CD1c-positive myeloid dendritic cell (primary cell): Measurements from ENCODE around the gene UBE2S.
A peak's percentile ranks its signal among the peaks of the same experiment; 100 is the strongest.

Source experiments
- DNase-seq: peaks from one replicate; pipeline ENCODE4 v3.0.0-alpha.2; 2016; ENCODE audit errors: extremely low spot score

UBE2S gene

DNA sequence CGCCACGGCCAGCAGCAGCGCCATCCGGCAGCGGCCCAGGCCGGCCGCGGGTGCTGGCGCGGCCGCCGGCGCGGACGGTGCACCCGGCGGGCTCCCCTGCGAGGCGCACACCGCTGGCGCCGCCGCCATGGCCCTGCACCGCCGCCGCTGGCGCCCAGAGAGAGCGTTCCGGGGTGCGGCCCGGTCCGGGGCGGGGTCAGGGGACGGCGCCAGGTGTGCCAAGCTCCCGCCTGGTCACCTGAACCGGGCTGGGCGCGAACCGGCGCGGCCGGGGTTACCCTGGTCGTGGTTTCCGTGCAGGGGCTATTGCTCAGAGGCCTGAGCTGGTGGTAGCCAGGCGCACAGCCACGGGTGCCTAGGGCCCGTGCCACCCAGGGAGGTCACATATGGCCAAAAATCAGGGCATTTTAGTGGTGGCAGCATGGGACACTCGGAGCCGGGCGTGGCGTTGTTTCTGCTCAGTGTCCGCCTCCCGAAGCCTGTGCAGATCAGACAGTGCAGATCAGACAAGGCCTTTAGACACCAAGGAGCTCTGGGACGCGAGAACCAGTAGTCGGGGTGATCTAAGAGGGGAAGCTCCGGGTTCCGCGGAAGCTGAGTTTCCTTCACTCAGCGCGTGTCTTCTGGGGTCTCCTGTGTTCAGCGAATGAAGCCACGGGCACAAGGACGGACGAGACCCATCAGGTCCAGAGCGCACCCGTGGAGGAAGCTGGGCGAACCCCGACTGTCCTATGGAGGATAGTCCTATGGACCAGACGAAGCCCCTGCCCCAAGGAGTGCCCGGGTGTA is 23.3 kb downstream of the UBE2S start, which contains the start of gene TMEM238:
TSS of gene TMEM238 (minus strand) at position 162 of the 789 bp plus-strand sequence. CDS start at position 129, 33 bp downstream.
- peak; percentile 39 for DNase-seq

DNA sequence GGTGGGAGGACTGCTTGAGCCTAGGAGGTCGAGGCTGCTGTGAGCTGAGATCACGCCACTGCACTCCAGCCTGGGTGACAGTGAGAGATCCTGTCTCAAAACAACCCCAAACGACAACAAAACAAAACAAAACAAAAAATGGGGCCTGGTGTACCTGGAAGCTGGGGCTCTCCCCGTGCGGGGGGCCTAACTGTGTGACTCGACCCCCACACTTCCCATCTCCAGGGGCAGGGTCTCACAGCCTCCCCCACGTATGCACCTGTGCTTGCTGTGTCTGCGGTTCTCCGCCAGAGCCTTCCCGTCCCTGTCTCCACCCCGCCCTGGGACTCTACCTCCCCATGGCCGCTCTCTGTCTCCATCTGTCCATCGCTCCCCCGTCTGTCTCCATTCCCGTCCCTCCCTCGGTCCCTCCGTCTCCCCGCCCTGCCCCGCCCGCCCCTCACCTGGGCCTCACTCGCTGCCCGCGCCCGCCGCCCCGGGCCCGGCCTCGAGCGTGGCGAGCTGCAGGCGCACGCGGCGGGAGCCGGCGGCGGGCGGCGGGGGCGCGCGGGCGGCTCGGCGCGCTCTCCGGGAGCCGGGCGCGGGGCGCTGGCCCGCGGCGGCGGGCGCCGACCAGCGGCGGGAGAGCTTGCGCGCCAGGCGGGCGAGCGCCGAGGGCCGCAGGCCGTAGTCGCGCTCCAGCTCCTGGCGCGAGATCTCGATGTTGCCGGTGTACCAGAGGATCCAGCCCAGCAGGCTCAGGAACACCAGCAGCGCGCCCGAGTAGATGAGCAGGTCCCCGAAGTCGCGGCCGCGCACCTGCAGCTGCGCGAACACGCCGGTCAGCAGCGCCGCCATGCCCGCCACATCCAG is 24.1 kb downstream of the UBE2S start:
- DNase-seq, result peak; percentile 67

DNA sequence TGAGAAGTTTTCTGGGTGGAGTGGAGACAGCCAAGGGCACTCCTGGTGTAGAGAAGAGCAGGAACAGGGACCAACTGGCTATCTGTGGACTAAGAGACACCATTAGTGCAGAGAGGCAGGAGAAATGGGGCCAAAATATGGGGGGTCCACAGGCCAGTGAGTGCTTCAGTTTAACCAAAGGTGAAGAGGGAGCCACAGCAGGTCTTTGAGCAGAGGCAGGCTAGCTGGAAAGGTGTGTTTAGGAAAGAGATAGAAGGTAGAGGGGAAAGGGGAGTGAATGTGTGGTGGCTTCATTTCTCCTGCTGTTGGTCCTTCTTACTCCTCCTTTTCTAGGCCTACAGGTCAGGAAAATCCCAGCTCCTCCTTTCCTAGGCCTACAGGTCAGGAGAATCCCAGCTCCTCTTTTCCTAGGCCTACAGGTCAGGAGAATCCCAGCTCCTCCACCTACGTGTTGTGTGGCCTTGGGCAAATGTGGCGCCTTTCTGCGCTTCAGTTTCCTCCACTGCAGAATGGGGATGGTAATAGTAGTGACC is 25.0 kb downstream of the UBE2S start:
- DNase-seq, result no peak

DNA sequence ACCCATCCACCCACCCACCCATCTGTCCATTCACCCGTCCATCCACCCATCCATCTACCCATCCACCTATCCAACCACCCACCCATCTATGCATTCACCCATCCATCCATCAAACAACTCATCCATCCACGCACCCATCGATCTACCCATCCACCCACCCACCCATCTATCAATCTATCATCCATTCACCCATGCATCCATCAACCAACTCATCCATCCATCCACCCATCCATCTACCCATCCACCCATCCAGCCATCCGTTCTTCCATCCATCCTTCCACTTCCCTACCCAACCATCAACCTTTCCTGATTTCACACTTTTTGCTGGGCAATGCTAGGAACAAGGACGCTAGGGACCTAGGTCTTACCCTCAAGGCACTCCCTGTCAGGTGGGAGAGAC is 25.6 kb downstream of the UBE2S start:
- DNase-seq, result no peak

DNA sequence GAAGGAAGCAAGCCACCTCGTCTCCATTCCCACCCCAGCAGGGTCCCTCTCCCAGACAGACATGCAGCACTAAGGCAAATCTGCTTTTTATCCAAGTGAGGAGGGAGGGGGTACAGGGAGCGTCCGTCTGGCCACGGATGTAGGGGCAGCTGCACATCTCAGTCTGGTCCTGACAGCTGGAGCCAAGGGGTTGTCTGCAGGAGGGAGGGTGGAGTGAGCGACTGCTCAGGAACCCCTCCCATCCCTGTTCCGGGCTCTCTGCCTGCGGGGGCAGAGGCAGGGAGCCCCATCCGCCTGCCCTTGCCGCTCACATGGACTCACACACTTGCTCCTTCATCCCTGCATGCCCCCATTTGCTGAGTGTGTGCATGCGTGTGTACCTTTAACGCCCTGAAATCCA is 28.4 kb downstream of the UBE2S start:
- DNase-seq, result no peak

DNA sequence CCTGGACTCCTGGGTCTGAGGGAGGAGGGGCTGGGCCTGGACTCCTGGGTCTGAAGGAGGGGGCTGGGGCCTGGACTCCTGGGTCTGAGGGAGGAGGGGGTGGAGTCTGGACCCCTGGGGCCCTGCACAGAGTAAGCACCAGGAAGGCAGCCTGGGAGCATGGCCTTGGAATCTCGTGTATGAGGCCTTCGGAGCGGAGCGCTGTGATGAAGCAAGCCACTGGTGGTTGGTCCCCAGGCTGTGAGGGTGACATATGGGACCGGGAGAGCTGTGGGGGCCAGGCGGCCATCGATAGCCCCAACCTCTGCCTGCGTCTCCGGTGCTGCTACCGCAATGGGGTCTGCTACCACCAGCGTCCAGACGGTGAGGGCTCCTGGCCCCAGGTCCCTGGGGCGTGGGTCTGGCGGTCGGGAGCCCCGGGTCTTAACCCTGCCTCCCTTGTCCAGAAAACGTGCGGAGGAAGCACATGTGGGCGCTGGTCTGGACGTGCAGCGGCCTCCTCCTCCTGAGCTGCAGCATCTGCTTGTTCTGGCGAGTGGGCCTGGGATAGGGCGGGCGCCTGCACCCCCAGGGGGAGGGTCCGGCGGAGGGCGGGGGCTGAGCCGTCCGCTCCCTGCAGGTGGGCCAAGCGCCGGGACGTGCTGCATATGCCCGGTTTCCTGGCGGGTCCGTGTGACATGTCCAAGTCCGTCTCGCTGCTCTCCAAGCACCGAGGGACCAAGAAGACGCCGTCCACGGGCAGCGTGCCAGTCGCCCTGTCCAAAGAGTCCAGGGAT is 30.0 kb downstream of the UBE2S start:
- DNase-seq, result no peak

DNA sequence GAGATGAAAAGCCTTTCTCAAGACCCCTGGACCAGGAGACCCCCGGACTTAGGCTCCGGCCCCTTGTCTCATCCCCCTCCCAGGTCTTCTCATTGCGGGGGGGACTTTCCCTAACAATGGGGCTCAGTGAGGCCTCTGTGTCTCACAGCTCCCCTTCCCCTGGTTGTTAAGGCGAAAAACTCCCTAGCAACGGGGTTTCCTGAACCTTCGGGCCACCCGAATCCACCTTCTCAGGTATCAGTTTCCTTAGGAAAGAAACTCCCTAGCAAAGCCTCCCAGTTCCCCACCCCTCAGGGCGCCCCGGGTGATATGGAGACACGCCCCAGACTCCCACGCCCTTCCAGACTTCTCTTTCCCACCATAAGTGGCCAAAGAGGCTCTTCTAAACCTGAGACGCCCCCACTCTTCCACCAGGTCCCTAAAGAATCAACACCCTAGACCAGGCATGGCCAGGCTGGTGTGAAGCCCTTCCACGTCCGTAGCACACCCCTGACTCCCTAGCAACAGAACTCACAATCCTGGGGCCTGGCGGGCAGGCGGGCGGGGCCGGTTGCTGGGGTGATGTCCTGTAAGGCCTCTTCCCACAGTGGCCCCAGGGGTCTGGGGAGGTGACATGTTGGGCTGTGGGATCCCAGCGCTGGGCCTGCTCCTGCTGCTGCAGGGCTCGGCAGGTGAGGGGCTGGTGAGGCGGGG is 31.2 kb downstream of the UBE2S start, which contains the start of gene TMEM190:
TSS of gene TMEM190 (plus strand) at position 586 of the 693 bp plus-strand sequence. CDS start at position 614, 28 bp downstream.
- DNase-seq, result no peak

DNA sequence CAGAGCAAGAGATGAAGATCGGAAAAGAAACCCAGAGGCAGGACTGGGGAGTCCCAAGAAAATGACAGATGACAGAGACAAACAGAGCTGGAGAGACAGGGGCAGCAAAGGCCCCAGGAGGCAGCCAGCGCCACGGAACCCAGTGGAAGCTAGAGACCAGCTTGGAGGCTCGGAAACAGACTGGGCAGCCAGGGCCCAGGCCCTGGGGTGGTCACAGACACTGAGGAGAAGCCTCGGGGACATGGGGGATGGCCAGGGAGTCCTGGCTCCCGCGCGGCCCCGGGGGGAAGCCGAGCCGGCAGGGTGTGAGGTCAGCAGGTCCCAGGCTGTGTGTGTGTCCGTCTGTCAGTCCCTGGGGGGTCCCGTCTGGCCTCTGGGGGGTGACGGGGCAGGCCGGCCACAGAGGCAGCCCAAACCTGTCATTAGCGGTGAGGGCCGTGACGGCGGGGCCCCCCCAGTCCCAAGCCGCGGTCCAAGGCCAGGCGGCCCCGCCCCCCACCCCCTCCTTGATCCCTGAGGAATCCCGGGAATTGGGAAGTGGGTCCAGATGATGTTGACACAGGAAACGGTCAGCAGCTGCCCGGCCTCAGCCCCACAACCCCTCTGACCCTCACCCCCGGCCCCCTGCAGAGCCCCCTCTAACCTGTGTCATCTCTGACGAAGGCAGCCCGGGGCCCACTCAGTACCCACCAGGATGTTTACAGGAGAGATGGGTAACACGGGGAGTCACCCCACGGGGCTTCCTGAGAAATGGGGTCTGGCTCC is 33.4 kb downstream of the UBE2S start:
- DNase-seq, result no peak

DNA sequence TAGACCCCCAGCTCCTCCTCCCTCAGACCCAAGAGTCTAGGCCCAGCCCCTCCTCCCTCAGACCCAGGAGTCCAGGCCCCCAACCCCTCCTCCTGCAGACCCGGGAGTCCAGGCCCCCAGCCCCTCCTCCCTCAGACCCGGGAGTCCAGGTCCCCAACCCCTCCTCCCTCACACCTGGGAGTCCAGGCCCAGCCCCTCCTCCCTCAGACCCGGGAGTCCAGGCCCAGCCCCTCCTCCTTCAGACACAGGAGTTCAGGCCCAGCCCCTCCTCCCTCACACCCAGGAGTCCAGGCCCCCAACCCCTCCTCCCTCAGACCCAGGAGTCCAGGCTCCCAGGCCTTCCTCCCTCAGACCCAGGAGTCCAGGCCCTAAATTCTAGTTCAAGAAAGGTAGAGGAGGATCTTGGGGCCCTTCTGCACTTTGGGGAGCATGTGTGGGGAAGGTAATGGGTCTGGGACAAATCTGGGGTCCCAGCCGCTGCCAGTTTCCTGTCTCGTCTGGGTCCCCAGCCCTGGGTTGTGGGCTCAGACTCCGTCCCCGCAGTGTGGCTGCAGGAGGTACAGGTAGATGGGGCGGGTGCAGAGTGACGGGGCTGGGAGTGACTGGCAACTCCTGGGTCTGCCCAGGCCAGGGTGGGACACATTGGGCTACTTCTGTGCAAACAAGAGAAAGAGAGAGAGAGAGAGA is 34.1 kb downstream of the UBE2S start:
- no peak for DNase-seq

DNA sequence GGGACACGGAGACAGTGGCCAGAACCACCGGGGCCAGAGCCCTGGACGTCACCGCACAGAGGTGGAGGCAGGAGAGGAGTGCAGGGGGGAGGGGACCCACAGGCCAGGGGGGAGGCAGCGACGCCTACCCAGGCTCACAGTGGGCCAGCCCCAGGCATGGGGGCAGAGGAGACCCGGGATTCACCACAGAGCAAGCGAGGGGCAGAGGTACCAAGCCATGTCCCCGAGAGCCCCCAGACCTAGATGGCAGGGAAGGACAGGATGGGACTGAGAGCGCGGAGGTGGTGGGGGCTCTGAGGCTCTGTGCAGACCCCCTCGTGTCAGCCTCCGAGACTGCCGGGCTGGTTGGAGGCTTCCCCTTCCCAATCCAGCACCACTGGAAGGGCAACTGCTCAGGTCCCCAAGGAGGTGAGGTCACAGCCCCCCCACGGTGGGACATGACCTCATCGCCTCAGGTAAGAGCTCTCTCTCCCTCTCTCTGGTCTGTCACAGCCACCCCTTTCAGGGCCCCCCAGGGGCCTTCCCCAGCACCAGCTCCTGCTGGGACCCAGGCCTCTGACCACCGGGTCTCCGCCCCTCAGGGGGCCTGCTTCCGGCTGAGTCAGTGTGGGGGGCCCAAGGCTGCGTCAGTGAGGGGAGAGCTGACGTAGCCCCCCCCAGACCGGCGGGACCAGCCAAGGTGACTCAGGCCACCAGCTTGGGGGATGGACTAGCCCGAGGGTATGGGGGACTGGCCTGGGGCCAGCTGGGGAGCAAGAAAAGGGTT is 35.1 kb downstream of the UBE2S start:
- DNase-seq, result no peak

DNA sequence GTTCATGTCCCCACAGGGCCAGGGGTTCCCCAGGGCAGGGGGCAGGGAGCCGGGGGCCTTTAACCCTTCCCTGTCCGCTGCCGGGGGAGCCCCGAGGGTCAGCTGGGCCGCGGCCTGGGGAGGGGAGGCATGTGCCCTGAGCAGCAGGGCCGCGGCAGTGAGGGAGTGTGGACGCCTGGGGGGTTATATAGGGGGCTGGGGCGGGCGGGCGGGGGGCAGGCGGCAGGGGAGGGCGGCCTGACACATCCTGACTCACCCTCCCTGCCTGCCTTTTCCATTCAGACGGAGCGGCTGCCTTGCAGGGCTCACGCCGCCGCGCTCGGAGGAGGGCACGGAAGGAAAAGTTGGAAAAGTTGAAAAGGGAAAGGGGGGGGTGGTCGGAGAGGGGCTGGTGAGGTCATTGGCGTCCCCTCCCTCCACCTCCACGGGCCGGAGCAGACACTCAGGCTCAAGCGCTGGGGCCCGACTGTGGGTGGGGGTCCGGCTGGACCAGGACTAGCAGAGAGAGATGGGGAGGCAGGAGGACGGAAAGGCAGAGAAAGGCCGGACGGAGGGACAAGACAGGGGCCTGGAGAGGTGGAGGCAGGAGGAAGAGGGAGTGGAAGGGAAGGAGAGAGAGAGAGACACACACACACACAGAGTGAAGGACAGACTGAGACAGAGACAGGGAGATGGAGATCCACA is 37.1 kb downstream of the UBE2S start, which contains the start of gene IL11:
TSS of gene IL11 (minus strand) at position 159 of the 684 bp plus-strand sequence. CDS start at position 6, 153 bp downstream.
- no peak for DNase-seq

DNA sequence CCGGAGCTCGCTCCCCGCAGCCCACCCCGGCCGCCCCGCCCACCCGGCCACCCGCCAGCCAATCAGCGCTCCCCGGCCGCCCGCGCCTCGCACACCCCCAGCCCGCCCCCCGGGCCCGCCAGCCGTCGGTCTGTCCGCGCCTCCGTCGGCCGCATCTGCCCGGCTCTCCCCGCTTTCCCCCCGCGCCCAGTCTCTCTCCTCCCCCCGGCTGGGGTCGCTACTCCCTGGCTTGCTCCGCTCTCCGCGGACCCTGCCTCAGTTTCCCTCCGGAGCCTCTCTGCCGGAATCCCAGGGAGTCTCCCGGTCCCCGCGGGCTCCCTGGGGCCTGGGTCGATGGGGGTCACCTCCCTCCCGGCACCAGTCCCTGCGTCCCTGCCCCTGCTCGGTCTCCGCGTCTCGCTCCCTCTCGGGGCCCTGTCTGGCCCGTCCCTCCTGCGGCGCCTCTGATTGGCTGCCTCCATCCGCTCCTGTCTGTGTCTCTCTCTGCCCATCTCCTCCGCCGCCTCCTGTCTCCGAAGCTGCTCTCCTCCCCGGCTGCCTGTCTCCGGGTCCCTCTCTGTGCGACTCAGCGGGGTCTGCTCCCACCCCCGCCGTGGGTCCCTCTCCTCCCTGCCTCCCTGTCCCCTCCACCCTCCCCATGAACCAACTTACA is 37.8 kb downstream of the UBE2S start:
- DNase-seq, result no peak

DNA sequence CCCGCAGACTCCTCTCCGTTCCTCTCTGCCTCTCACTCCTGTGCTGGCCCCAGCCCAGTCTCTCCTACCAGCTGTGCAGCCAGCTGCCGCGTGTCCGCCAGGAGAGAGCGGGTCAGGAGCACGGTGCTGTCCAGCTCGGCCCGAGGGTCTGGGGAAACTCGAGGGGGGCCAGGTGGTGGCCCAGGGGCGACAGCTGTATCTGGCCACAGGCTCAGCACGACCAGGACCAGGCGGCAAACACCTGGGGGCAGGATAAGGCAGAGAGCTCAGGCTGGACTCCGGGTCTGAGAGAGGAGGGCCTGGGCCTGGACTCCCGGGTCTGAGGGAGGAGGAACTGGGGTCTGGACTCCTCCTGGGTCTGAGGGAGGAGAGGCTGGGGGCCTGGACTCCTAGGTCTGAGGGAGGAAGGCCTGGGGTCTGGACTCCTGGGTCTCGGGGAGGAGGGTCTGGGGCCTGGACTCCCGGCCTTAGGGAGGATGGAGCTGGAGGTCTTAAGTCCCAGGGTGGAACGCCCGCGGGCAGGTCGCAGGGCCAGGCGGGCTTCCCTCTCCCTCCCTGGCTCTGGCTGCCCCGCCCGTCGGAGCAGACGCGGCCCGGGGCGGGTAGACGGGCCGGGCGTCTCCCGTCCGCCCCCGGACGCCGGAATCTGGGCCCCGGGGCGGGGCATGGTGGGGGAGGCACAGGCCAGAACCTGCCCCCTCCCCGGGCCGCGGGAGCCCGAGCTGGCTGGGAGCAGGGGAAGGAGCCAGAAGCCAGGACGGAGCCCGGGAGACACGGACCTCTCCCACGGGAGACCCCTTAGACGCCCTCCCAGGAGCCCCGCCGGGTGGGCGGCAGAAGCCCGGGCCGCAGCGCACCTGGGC is 38.7 kb downstream of the UBE2S start:
- DNase-seq, result peak; percentile 72

DNA sequence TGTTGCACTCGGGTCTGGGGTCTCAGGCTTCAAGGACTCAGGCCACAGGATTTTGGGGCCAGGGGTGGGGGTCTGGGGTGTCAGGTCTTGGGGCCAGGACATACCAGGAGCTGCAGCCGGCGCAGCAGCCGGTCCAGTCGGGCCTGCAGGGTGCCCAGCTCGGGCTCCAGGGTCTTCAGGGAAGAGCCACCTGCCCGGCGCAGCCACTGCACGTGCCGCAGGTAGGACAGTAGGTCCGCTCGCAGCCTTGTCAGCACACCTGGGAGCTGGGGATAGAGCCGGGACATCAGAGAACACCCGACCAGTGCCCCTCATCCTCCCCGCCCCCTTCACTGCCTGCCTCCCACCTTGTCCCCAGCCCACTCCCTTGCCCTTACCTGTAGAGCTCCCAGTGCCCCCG is 39.5 kb downstream of the UBE2S start:
- no peak for DNase-seq

DNA sequence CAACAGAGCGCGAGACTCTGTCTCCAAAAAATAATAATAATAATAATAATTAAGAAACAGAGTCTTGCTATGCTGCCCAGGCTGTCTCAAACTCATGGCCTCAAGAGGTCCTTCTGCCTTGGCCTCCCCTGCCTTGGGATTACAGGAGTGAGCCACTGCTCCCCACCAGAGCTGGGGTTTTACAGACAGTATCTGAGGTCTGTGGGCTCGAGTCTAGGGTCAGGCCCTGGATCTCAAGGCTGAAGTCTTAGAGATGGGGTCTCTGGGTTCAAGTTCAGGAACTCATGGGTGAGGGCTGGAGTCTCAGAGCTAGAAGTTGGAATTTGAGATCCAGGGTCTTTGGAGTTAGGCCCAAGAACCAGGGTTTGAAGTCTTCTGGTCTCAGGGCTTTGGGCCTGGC is 40.8 kb downstream of the UBE2S start:
- DNase-seq, result no peak

DNA sequence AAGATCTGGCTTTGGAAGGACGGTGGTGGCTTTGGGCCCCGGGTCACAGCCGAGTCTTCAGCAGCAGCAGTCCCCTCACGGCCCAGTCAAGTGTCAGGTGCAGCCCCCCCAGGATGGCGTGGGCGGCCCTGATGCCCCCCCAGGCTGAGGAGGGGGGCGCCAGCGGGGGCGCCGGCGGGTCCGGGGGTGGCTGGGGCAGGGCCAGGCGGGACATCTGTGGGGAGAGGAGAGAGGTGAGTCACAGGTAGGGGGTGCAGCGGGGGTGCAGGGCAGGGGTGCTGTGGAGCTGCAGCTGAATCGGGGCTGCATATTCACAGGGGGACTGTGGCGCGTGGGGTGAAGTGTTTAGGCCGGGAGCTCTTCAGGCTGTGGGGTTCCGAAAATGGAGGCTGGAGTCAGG is 41.6 kb downstream of the UBE2S start:
- no peak for DNase-seq

DNA sequence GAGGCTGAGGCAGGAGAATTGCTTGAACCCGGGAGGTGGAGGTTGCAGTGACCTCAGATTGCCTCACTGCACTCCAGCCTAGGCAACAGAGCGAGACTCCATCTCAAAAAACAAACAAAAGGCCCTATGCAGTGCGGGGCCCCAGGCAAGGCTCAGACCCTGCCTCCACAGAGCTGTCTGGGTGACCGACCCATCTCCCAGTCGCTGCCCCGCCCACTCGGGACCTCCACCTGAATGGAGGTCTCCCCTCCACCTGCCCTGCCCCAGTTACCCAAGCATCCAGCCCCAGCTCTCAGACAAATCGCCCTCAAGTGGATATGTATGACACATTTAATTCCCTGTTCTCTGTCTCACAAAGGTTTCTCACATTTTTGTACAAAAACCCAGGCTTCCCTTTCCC is 42.3 kb downstream of the UBE2S start:
- no peak for DNase-seq
